Uterus (tissue), 2 donors: Measurements from ENCODE around the gene GPRIN3.

Experiments used
- POLR2A ChIP-seq, 2 donors: fragments of 450-650 bp; IDR thresholded peaks; one replicate each; pipeline ENCODE4 v1.6.1; 2016; ENCODE audit warnings: antibody characterized with exemption in 2 of 2, mild to moderate bottlenecking in 1 of 2, moderate library complexity in 1 of 2
- TF ChIP-seq, protein P1 (sequence below), 4 experiments: fragments of 200-600 bp in 2 of 4; fragments of 450-650 bp in 2 of 4; sonication (generic) in 2 of 4; IDR thresholded peaks; one replicate each; pipeline ENCODE4 v1.5.1; 2016 to 2019; ENCODE audit warnings: antibody characterized with exemption in 4 of 4, mild to moderate bottlenecking in 2 of 4, moderate library complexity in 1 of 4

DNA sequence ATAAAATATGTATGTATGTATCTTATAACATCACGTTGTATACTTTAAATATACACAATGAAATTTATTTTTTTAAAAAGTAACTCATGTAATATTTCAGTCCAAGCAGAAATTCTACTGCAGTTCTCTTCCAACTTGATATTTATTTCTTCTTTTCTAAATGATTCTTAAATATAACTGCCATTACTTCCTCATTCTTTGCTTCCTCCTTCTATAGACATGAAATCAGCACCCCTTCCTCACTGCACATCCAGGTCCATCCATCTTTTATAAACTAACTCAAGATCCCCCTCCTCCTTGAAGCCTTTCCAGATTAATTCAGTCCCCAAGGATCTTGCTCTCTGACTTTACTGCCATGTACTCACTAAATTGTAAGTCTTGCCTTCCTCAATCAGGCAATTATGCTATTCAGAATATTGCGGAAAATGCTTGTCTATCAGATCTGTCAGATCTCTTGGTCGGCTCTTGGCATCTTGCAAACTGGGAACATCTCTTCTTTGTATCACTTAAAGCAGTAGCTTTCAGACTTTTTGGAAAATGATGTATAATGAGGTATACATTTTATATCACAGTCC is 3.7 kb downstream of the GPRIN3 start:
- TF ChIP-seq, protein P1, sequence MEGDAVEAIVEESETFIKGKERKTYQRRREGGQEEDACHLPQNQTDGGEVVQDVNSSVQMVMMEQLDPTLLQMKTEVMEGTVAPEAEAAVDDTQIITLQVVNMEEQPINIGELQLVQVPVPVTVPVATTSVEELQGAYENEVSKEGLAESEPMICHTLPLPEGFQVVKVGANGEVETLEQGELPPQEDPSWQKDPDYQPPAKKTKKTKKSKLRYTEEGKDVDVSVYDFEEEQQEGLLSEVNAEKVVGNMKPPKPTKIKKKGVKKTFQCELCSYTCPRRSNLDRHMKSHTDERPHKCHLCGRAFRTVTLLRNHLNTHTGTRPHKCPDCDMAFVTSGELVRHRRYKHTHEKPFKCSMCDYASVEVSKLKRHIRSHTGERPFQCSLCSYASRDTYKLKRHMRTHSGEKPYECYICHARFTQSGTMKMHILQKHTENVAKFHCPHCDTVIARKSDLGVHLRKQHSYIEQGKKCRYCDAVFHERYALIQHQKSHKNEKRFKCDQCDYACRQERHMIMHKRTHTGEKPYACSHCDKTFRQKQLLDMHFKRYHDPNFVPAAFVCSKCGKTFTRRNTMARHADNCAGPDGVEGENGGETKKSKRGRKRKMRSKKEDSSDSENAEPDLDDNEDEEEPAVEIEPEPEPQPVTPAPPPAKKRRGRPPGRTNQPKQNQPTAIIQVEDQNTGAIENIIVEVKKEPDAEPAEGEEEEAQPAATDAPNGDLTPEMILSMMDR (IDR thresholded peaks at IDR 0.05) = no peak
- TF ChIP-seq POLR2A (IDR thresholded peaks at IDR 0.05) = no peak
